GM18517 (cell line): ENCODE measurements around the gene DMRTC2.
"Not testable (repeated sequence)": the region's sequence is repeated elsewhere in the genome, so short reads cannot be mapped to it uniquely, and the experiment has no call there.

Experiments
- ATAC-seq: cut with Tn5 transposase; IDR thresholded peaks from one replicate; pipeline ENCODE4 v1.9.1; 2021; ENCODE audit warnings: mild to moderate bottlenecking, moderate library complexity; ENCODE audit not compliant: unreplicated experiment

DMRTC2 gene

GRCh38 chr19:41869374-41869955, 24.6 kb downstream of the DMRTC2 start:
- no peak for ATAC-seq

- no peak for ATAC-seq
Observed at GRCh38 chr19:41870401-41870873, 25.6 kb downstream of the DMRTC2 start.

GRCh38 chr19:41871573-41872383, 26.9 kb downstream of the DMRTC2 start:
- peak; percentile 38 for ATAC-seq

- ATAC-seq = no peak
Observed at GRCh38 chr19:41872384-41872774, 27.5 kb downstream of the DMRTC2 start.

DNA sequence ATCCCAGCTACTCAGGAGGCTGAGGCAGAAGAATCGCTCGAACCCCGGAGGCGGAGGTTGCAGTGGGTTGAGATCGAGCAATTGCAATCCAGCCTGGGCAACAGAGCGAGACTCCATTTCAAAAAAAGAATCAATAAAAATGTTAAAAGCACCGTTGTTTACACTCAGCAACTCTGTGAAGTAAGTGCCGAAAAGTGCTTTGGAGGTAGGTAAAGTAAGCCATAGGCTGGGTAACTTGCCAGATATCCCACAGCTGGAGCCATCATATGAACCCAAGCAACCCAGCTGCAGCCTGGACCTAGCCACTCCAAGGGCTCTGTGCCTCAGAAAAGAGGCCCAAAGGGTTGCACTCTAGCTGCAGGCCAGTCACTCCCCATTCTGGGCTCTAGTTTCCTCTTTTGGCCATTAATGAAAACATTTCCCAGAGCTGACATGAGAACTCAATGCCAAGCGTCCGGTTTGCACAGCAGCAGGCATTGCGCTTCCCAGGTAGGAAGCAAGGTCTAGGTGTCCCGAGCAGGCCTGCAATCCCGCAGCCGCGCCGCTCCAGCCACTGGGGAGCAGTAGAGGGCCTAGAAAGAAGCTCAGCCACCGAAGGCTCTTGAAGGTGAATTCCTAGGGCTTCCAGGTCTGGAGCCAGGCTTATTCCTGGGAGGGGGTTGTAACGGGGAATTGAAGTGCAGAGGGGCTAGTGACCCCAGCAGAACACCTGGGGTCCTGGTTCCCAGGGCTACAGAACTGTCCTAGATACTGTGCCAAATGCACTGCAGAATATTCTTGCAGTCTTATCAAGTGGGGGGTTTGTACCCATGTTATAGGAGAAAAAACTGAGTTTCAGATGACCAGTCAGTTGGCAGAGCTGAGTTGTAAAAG, 28.2 kb downstream of the DMRTC2 start:
- no peak for ATAC-seq

DNA sequence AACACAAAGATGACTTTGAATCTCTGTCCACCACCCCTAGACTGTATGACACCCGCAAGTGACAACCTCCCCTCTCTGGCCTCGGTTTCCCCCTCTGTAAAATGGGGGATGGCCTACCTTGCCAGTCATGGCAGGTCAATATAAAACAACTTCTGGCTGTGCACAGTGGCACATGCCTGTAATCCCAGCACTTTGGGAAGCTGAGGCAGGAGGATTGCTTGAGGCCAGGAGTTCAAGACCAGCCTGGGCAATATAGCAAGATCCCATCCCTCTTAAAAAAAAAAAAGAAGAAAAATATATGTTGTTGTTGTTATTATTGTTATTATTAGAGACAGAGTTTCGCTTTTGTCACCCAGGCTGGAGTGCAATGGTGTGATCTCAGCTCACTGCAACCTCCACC, 31.1 kb downstream of the DMRTC2 start:
- ATAC-seq = not testable (repeated sequence)

DNA sequence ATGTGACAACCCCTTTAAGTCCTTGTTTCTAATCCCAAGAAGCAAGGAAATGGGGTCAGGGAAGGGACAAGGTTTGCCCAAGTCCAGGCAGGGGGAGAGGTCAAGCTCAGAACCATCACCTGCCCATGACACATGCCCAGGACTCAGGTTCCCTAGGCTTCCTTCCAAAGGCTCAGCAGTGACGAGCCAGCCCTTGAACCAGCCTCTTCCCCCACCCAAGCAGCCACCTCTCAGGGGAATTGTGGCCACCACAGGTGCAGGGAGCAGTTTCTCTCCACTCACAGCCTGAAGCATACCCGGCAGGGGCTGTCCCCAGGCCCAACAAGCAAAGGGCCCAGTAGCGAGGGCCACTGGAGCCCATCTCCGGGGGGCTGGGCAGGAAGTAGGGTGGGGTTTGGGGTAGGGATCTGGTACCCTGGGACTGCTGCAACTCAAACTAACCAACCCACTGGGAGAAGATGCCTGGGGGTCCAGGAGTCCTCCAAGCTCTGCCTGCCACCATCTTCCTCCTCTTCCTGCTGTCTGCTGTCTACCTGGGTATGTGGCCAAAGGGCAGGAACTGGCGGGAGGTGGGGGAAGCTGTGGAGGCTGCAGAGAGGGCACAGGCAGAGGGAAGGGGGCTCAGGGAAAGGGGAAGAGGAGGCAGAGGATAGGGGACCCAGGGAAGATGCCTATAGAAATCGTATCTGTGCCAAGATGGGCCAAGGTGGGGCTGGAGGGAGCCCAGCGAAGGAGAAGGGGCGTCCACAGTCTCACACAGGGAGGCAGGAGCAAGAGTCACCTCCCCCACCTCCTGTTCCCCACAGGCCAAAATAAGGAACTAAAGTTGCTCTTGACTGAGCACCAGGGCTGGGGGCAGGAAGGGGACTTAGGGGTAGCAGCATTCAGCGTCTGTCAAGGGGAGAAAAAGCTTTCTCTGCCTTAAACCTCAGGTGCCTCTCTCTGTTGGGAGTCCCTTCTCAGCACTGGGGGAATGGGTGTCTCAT, 32.3 kb downstream of the DMRTC2 start, which contains the start of gene CD79A:
CD79A (plus strand) TSS at position 433 of the 986 bp plus-strand sequence; CDS start at position 459, 26 bp downstream.
- peak; percentile 63 for ATAC-seq

DNA sequence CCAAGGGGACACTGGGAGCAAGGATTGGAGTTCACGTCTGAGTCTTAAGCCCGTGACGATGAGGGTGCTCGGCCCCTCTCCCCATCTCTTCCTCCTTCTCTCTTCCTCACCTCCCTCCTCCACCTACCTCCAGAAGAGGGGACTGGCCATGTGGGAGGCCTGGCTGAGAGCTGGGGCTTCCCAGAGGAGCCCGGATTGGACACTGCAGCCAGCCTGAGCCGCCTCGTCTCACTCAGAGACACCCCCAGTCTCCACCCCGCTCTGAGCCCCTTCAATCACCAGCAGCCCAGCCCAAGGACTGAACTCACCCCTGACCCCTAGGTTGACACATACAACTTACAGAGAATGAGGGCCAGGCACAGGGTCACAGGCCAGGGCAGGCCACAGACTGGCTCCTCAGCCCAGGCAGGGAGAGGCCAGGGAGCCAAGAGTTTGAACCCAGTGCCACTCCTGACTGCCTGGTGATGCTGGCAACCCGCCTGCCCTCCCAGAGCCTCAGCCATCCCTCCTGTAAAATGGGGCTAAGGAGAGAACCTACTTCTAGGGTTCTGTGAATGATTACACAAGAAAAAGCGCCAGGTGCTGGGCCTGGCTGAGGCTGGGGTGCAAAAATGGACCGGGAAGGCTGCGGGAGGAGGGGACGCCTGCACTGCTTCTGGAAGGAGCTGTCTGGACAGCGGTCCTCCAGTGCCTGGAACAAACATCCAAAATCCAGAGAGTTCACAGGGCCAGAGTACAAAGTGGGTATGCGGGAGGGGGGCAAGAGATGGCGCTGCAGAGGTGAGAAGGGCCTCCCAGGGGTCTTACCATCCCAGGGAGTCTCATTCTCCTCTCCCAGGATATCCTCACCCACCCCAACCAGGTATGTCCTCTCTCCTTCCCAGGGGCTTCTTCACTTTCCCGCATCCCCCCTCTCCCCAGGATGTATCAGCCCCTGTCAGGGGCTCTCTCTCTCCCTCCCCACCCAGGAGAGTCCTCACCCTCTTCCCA, 33.4 kb downstream of the DMRTC2 start:
- ATAC-seq = no peak

GRCh38 chr19:41879080-41879479, 34.2 kb downstream of the DMRTC2 start:
- ATAC-seq = no peak

GRCh38 chr19:41879670-41880328, 35.0 kb downstream of the DMRTC2 start:
- no peak for ATAC-seq

GRCh38 chr19:41880329-41880708, 35.5 kb downstream of the DMRTC2 start:
- ATAC-seq = no peak

DNA sequence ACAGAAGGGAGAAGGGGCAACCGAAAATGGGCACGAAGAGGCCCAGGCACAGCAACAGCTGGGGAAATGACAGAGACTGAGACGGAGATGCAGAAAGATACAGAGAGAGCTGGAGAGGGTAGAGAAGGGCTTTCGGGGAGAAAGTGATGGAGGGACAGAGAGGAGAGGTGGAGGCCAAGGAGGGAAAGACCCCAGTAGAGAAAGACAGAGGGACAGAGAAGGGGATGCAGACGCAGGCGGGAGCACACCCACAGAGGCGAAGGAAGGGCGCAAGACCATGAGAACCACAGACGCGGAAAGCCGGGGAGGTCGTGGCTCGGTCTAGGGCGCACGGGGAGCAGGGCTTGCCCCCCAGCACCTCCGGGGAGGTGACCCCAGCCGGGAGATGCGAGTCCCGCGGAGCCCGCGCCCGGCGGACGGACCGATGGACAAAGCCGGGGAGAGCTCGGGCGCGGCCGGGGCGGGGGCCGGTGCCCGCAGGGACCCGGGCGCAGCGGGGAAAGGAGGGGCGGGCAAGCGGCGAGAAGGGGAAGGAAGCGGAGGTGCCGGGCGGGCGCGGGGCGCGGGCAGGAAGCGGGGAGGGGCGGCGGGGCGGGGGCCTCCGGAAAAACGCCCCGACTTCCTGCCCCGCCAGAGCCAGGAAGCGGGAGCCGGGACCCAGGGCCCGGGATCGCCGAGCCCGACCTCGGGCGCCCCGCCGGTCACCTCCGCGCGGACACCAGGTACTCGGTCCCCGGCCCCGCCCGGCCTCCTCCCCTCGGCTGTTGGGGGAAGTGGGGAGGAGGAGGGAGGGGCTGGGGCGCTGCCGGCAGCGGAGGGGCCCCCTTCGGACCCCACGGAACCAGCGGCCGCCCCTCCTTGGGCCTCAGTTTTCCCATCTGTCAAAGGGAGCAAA, 38.0 kb downstream of the DMRTC2 start, which contains the start of gene ARHGEF1:
ARHGEF1 (plus strand) TSS at position 617 of the 895 bp plus-strand sequence. CDS start 4,899 bp downstream, outside the sequence.
- ATAC-seq = no peak

DNA sequence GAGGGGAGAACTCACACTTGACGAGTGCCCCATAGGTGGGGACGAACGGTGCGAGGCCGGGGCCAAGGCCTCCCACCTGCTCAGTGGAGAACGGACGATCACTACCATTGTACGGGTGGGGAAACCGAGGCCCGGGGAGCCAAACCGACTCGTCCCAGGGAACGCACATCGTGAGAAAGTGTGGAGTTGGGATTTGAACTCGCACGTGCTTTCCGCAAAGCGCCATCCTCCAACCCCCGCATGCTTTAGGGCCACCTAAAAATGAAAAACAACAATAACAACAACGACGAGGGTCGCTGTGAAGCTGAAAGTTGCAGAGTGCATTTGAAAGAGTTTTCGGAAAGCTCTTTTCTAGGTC, 38.6 kb downstream of the DMRTC2 start:
- no peak for ATAC-seq

- ATAC-seq = peak; percentile 69
Observed at GRCh38 chr19:41883821-41884733, 39.2 kb downstream of the DMRTC2 start.

DNA sequence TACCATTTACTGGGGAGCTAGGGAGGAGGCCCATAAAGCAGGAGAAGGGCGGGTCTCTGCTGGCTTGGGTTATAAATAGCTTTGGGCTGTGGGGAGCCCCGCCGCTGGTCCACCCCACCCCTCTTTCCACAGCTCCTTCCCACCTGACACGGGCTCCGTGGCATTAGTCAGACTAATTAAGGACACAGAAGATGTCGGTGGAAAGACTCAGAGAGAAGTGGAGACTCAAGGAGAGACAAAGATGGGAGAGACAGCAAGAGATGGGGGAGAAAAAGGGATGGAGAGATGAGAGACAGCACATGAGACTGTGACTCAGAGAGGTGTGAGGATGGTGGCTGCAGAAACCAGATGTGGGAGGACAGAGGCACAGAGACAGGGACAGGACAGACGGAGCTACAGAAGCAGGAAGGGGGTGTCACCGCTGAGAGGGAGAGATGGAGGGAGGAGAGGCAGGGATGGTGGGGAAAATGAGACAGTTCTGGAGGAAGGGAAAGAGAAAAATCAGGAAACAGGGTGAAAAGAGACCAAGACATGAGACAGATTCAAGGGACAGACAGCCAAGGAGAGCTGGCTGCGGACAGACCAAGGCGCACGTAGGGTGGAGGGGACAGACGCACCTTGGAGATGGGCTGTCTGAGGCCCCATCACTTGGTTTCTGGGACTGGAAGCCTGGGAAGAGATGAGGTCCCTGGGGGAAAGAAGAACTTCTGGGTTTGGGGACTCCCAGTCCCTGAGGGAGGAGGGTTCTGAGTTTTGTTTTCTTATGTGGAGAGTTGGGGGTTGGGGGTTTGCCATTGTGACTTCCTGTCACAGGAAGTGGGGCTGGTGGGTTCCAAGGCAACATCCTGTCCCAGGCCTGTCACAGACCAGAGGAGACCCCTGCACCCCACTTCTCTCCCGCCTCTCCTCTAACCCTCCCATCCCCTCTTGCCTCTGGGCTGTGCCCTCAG, 42.2 kb downstream of the DMRTC2 start:
- no peak for ATAC-seq
